Stimulated activated naive CD4-positive, alpha-beta T cell (primary cell): ENCODE measurements around the gene LSM3.

Experiments used
- DNase-seq, 6 experiments: peaks; one replicate each; lab custom pipeline; 2025; lab: John Stamatoyannopoulos, UW

LSM3 gene

DNA sequence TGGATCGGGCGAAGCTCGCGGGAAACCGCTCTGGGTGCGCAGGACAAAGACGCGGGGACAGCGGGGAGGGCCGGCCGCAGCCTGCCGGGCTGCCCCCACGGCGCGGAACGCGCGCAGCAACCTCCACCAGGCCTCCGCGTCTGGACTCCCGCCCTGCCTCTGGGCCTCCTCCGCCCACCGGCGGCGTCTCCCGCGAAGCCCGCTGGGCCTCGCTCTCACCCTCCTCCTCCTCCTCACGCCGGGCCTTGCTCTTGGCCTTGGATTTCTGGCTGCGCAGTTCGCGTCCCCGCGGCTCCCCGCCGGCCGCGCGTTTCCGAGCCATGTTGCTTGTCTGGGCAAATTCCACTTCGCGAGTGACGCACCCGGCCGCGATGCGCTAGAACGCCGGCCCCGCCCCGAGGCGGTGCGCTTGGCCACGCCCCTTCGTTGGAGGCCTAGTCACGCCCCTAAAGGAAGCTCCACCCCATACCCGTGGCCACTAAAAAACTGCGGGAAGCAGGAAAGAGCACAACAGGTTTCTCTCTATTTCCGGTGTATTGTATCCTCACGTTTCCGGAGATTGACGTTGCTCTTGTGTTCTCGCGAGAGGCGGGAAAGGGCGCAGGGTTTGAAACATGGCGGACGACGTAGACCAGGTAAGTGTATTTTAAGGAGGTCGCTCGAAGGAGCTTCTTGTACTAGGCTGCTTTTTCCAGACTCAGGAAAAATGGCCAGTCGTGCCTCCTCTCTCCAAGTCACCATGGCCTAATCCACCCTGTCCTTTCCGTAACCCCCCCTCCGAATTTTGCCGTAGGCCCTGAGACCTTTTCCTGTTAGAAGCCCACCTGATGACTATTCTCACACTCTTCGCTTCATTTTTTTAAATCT, at the start of gene LSM3, which contains the start of gene XPC:
TSS of gene LSM3 (plus strand) at position 571 of the 867 bp plus-strand sequence. CDS start at position 615, 44 bp downstream.
TSS of gene XPC (minus strand) at position 355 of the 867 bp plus-strand sequence. CDS start at position 322, 33 bp downstream.
- peak; percentile 96 to 99 (median 98) for DNase-seq

DNA sequence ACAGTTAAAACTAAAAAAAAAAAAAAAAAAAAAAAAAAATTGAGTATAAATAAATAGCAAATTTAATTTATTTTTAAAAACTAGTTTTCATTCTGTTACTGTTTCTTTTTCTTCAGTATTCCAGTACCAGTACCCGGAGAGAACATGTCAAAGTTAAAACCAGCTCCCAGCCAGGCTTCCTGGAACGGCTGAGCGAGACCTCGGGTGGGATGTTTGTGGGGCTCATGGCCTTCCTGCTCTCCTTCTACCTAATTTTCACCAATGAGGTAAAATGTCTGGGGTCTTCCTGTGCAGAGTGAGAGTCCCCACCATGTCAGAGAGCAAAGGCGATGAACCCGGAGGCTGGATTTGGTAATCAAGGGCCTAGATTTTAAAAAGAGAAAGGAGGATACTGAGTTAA, 49.3 kb upstream of the LSM3 start:
- no peak for DNase-seq

DNA sequence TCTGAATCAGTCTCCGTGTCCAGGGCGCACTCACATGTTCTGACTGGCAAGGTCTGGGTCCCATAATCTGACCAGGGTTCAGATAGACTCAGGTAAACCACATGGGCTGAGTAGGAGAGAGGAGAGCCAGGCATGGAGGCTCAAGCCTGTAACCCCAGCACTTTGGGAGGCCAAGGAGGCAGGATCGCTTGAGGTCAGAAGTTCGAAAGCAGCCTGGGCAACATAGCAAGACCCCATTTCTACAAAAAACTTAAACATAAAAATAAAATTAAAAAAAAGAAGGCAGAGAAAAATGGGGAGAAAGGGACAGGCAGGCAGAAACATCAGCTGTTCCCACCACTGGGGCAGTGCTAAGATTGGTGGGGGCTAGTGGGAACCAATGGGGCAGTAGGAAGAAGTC, 48.4 kb upstream of the LSM3 start:
- no peak for DNase-seq

DNA sequence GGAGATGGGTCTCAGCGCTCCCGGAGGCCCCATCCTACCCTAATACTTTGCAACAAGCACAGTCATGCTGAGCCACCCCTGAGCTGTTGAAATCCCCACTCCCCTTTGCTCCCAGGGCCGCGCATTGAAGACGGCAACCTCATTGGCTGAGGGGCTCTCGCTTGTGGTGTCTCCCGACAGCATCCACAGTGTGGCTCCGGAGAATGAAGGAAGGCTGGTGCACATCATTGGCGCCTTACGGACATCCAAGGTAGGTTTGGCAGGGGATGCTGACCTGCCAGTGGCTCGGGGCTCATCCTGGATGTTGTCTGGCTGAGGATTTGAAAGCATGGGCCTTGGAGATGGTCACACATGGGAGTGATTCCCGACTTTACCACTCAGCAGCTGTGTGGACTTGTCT, 47.9 kb upstream of the LSM3 start:
- no peak for DNase-seq

DNA sequence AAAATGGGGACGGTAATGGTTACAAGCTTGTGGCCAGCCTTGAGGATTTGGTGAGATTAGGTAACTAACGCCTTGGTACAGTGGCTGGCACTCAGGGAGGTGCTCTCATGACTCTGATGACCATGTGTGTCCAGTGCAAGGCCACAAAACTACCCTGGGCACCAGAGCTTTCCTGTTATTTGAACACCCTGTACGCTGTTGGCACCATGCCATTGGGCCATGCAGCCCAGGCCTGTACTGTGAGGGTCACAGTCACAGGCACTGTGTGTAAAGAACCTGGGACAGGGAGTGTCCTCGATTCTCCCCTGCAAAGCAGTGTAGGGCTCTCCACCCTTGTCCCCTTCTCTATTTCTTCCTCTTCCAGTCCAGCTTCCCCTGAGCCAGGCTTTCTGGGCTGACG, 47.5 kb upstream of the LSM3 start:
- no peak for DNase-seq

DNA sequence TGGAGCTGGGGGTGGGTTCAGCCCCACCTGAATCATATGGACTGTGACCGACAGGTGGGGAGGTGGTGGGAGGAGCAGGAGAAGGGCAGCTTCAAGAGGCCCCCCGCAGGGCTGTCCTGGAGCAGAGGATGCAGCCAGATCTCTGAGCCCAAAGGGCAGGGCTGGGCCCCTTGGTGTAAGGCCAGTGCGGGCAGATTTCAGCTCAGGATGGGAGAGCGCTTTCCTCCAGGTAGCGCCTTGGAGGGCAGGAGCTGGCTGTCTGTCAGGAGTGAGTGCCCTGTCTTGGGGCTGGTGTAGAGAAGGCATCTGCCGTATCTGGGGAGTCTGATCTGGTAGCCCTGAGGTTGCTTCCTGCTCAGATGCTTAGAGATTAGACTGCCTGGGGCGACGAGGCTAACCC, 46.5 kb upstream of the LSM3 start:
- no peak for DNase-seq

DNA sequence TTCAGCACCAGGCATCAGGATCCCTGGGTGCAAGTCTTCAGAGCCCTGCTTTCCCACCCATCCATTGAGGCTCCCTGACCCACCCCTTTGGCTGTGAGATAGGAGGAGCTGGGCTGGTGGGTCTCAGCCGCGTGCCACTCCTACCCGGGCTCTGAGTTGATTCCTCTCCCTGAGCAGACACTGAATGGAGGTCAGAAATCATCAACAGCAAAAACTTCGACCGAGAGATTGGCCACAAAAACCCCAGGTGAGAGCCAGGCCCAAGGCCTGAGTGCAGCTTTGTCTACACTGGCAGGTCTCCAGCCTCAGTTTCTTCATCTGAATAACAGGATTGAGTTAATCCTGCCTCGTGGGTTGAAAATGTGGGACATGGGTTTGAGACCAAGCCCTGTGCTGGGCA, 45.9 kb upstream of the LSM3 start:
- no peak for DNase-seq

DNA sequence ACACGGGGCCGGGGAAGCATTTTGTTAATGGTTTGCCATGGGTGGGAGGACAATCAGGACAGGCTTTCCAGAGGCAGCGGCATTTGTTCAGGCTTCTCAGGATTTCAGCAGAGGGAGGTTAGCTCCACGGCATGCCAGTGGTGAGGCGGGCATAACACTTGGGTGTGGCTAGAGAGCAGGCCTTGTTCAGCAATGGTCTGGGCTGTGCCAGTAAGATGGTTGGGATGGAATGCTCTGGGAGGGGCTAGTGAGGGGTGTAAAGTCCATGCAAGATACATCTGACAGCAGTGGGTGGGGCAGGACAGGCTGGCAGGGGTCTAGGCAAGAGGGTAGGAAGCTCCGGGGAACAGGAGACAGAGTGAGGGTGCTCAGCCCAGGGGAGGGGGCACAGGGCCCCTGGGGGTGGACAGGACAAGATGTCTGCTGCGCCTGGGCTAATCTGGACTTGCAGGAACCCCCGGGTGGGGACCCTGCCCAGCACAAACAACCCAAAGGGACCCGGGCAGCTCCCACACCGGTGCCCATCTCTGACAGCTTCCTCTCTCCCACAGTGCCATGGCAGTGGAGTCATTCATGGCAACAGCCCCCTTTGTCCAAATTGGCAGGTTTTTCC, 45.3 kb upstream of the LSM3 start:
- no peak for DNase-seq

GRCh38 chr3:14133876-14134275, 44.7 kb upstream of the LSM3 start:
- DNase-seq = no peak

DNA sequence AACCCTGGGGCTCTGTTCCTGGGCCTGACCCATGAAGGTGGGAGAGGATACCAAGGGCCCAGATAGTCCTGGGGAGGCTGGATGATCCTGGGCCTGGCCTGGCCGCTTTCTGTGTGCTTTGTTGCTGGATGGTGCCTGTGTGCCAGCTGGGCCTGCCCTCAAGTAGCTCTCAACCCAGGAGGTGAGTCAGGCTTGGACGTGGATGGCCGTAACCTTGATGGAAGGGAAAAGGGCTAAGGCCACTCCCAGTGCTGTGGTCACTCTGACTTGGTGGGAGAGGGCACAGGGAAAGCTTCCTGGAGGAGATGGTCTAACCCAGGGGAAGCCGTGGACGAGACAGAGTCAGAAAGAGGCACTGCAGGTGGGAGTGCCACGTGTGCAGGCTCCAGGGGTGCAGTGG, 44.3 kb upstream of the LSM3 start:
- DNase-seq = no peak

- no peak for DNase-seq
Measured at GRCh38 chr3:14135581-14135980, 43.0 kb upstream of the LSM3 start.

- DNase-seq = no peak
Measured at GRCh38 chr3:14137004-14137403, 41.6 kb upstream of the LSM3 start.

GRCh38 chr3:14137445-14137844, 41.2 kb upstream of the LSM3 start:
- DNase-seq = no peak

- DNase-seq = no peak
Measured at GRCh38 chr3:14138109-14138877, 40.3 kb upstream of the LSM3 start.

DNA sequence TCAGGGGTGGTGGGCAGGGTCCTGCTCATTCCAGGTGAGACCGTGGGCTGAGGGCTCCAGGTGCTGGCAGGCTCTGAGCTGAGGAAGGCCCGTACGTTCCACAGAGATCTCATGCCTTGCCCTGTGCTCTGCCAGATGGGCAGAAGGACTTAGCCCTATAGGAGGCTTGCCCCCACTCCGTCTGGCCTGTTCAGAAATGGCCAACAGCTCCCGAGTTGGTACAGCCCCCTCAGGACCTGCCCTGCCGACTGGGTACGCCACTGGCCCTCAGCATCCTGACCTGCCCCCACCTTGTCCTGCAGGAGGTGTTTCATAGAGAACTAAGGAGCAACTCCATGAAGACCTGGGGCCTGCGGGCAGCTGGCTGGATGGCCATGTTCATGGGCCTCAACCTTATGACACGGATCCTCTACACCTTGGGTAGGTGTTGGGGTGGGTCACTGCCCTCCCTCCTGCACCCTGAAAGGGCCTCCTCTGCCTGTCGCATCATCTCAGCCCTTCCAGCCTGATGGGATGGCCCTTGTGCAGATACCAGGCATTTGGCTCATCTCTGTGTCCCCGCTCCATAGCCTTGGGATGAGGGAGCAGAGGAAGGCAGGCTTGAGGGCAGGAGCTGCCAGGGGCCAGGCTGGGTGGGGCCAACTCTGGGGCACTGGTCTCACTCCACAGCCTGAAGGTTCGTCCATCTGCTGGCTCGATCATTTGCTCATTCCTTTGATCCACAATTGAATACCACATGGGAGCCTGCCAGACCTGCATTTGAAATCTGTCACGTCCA, 39.5 kb upstream of the LSM3 start:
- DNase-seq = no peak

GRCh38 chr3:14139771-14140170, 38.8 kb upstream of the LSM3 start:
- DNase-seq = no peak

DNA sequence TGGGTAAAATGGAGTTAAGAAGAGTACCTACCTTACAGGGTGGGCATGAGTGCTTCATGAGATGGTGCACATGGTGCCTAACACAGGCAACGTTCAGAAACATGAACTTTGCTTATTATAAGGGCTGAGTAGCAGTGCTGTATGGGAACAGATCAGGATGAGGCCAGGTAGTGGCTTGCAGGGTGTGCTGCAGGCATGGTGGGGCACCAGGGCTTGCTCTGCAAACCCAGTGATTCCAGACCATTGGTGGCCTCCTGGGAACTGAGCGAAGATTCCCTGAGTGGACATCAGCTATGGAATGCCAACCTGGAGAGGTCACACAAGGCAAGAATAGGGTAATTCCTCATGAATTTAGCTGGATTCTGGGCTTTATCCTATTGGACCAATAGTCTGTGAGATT, 37.9 kb upstream of the LSM3 start:
- DNase-seq = no peak

- DNase-seq = no peak
Measured at GRCh38 chr3:14141144-14141543, 37.5 kb upstream of the LSM3 start.

DNA sequence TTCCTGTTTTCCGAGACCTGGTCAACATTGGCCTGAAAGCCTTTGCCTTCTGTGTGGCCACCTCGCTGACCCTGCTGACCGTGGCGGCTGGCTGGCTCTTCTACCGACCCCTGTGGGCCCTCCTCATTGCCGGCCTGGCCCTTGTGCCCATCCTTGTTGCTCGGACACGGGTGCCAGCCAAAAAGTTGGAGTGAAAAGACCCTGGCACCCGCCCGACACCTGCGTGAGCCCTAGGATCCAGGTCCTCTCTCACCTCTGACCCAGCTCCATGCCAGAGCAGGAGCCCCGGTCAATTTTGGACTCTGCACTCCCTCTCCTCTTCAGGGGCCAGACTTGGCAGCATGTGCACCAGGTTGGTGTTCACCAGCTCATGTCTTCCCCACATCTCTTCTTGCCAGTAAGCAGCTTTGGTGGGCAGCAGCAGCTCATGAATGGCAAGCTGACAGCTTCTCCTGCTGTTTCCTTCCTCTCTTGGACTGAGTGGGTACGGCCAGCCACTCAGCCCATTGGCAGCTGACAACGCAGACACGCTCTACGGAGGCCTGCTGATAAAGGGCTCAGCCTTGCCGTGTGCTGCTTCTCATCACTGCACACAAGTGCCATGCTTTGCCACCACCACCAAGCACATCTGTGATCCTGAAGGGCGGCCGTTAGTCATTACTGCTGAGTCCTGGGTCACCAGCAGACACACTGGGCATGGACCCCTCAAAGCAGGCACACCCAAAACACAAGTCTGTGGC, 36.8 kb upstream of the LSM3 start:
- DNase-seq = no peak

DNA sequence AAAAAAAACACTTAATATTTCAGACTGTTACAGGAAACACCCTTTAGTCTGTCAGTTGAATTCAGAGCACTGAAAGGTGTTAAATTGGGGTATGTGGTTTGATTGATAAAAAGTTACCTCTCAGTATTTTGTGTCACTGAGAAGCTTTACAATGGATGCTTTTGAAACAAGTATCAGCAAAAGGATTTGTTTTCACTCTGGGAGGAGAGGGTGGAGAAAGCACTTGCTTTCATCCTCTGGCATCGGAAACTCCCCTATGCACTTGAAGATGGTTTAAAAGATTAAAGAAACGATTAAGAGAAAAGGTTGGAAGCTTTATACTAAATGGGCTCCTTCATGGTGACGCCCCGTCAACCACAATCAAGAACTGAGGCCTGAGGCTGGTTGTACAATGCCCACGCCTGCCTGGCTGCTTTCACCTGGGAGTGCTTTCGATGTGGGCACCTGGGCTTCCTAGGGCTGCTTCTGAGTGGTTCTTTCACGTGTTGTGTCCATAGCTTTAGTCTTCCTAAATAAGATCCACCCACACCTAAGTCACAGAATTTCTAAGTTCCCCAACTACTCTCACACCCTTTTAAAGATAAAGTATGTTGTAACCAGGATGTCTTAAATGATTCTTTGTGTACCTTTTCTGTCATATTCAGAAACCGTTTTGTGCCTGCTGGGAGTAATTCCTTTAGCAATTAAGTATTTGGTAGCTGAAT, 35.9 kb upstream of the LSM3 start:
- DNase-seq = peak; percentile 54 to 80 (median 66)
